H1 (cell line): ENCODE data around the gene PERCC1. TPM values are rescaled to one million over a fixed set of nuclear protein-coding genes. Genes with fewer than 3 reads are reported as not detected.

ENCODE experiments used
- CTCF ChIA-PET: fragments of 300-600 bp; sonication (Branson Sonifier 250); formaldehyde crosslinking; loops from one replicate; lab custom pipeline; 2021; ENCODE audit not compliant: partially characterized antibody; lab: Charles Lee
- POLR2A ChIA-PET: fragments of 300-600 bp; sonication (Branson Sonifier 250); formaldehyde crosslinking; loops from one replicate; lab custom pipeline; 2021; ENCODE audit warnings: inconsistent platforms; ENCODE audit not compliant: partially characterized antibody; lab: Charles Lee
- DNase-seq, 2 experiments: peaks; one replicate each; pipeline versions ENCODE4 v3.0.0 to v3.0.0-alpha.2; 2010 to 2022; ENCODE audit warnings: low spot score in 2 of 2, low read depth in 1 of 2, mixed read lengths in 1 of 2
- FAIRE-seq: peaks from 2 replicates; lab custom pipeline; 2011; peaks lifted over from hg19 to GRCh38; lab: Jason Lieb, UNC
- H2AFZ ChIP-seq: 2 replicates; pipeline ENCODE4 v1.8.1; 2012; ENCODE audit warnings: low read length, inconsistent platforms
- H2AK5ac ChIP-seq: 2 replicates; pipeline ENCODE4 v1.6.1; 2013; ENCODE audit warnings: low read depth, low read length
- H2BK120ac ChIP-seq: replicated peaks from 2 replicates; pipeline ENCODE3; 2013; ENCODE audit warnings: low read depth, low read length, inconsistent platforms
- H2BK12ac ChIP-seq: 2 replicates; pipeline ENCODE4 v1.6.1; 2013; ENCODE audit warnings: low read depth, low read length
- H2BK15ac ChIP-seq: 2 replicates; pipeline ENCODE4 v1.6.1; 2013; ENCODE audit warnings: low read length
- H2BK20ac ChIP-seq: 2 replicates; pipeline ENCODE4 v1.6.1; 2013; ENCODE audit warnings: low read length
- H2BK5ac ChIP-seq: 2 replicates; pipeline ENCODE4 v1.6.1; 2013; ENCODE audit warnings: low read depth, low read length
- H3K14ac ChIP-seq: 2 replicates; pipeline ENCODE4 v1.6.1; 2013; ENCODE audit warnings: inconsistent platforms; ENCODE audit not compliant: insufficient read length
- H3K18ac ChIP-seq: 2 replicates; pipeline ENCODE4 v1.6.1; 2013; ENCODE audit warnings: low read length; ENCODE audit errors: extremely low read depth
- H3K23ac ChIP-seq: 2 replicates; pipeline ENCODE4 v1.6.1; 2013; ENCODE audit warnings: inconsistent platforms; ENCODE audit not compliant: insufficient read length
- H3K23me2 ChIP-seq: 2 replicates; pipeline ENCODE4 v1.6.1; 2013; ENCODE audit warnings: low read depth, low read length
- H3K27ac ChIP-seq: 2 replicates; pipeline ENCODE4 v1.6.1; 2011; ENCODE audit warnings: low read depth, low read length, inconsistent platforms
- H3K27me3 ChIP-seq, 4 experiments: replicated peaks in 1 of 4; 1 replicate in 1 of 4; 2 replicates in 3 of 4; pipeline versions ENCODE4 v1.6.1 to v1.8.1; 2011 to 2013; ENCODE audit warnings: low read length in 3 of 4, mild to moderate bottlenecking in 3 of 4, inconsistent platforms in 2 of 4, mixed read lengths in 2 of 4, moderate library complexity in 1 of 4; ENCODE audit not compliant: control insufficient read depth in 3 of 4, insufficient read depth in 3 of 4; ENCODE audit errors: extremely low read depth in 1 of 4
- H3K36me3 ChIP-seq, 4 experiments: 2 replicates each; pipeline versions ENCODE4 v1.6.1 to v1.8.1; 2011 to 2013; ENCODE audit warnings: mild to moderate bottlenecking in 4 of 4, low read length in 3 of 4, moderate library complexity in 2 of 4, control low read depth in 1 of 4, inconsistent platforms in 1 of 4; ENCODE audit not compliant: insufficient read depth in 4 of 4, control insufficient read depth in 2 of 4
- H3K4ac ChIP-seq: replicated peaks from 2 replicates; pipeline ENCODE3; 2013; ENCODE audit warnings: low read length, low read depth, mixed read lengths, inconsistent platforms; ENCODE audit not compliant: insufficient read length
- H3K4me1 ChIP-seq, 4 experiments: replicated peaks in 1 of 4; 1 replicate in 1 of 4; 2 replicates in 3 of 4; pipeline versions ENCODE4 v1.6.1 to v1.8.1; 2011 to 2013; ENCODE audit warnings: low read length in 3 of 4, inconsistent platforms in 2 of 4, mixed read lengths in 1 of 4; ENCODE audit not compliant: insufficient read depth in 4 of 4, control insufficient read depth in 3 of 4
- H3K4me2 ChIP-seq, 2 experiments: 2 replicates each; pipeline versions ENCODE4 v1.6.1 to v1.8.1; 2011 to 2013; ENCODE audit warnings: low read depth in 2 of 2, low read length in 2 of 2, control low read depth in 1 of 2, inconsistent platforms in 1 of 2, mild to moderate bottlenecking in 1 of 2; ENCODE audit not compliant: insufficient read depth in 1 of 2
- H3K4me3 ChIP-seq, 4 experiments: fragments of 200-600, 300-600 bp in 1 of 4; sonication (generic), shearing (Covaris generic), sonication (Bioruptor Twin) in 1 of 4; 2 replicates each; pipeline versions ENCODE4 v1.5.1 to v1.8.1; 2011 to 2016; ENCODE audit warnings: low read length in 4 of 4, low read depth in 3 of 4, control low read depth in 2 of 4, inconsistent platforms in 2 of 4, mild to moderate bottlenecking in 2 of 4, mixed read lengths in 1 of 4, moderate library complexity in 1 of 4; ENCODE audit not compliant: insufficient read depth in 2 of 4; ENCODE audit errors: extremely low read depth in 1 of 4
- H3K56ac ChIP-seq: replicated peaks from 2 replicates; pipeline ENCODE3; 2013; ENCODE audit warnings: low read depth, mild to moderate bottlenecking, mixed read lengths, low read length, inconsistent platforms; ENCODE audit not compliant: insufficient read length
- H3K79me1 ChIP-seq: 2 replicates; pipeline ENCODE4 v1.6.1; 2013; ENCODE audit warnings: low read depth, low read length, control low read depth
- H3K79me2 ChIP-seq, 2 experiments: 2 replicates each; pipeline versions ENCODE4 v1.6.1 to v1.8.1; 2012 to 2013; ENCODE audit warnings: low read length in 2 of 2, mild to moderate bottlenecking in 2 of 2, inconsistent platforms in 1 of 2; ENCODE audit not compliant: insufficient read depth in 2 of 2, control insufficient read depth in 1 of 2
- H3K9ac ChIP-seq, 4 experiments: replicated peaks in 1 of 4; 1 replicate in 1 of 4; 2 replicates in 3 of 4; pipeline versions ENCODE4 v1.6.1 to v1.8.1; 2011 to 2013; ENCODE audit warnings: low read depth in 3 of 4, low read length in 3 of 4, control low read depth in 2 of 4, mild to moderate bottlenecking in 2 of 4, moderate library complexity in 2 of 4, inconsistent platforms in 1 of 4; ENCODE audit errors: extremely low read depth in 1 of 4
- H3K9me3 ChIP-seq, 2 experiments: 2 replicates each; pipeline versions ENCODE4 v1.6.1 to v1.8.1; 2012 to 2013; ENCODE audit warnings: mild to moderate bottlenecking in 2 of 2, moderate library complexity in 2 of 2, control low read depth in 1 of 2, inconsistent platforms in 1 of 2, low read depth in 1 of 2, low read length in 1 of 2, mixed read lengths in 1 of 2; ENCODE audit not compliant: insufficient read depth in 2 of 2
- H4K20me1 ChIP-seq, 2 experiments: replicated peaks in 1 of 2; 2 replicates each; pipeline versions ENCODE3 to v1.8.1; 2011 to 2013; ENCODE audit warnings: inconsistent platforms in 2 of 2, low read length in 2 of 2, mild to moderate bottlenecking in 1 of 2; ENCODE audit not compliant: insufficient read depth in 2 of 2, control insufficient read depth in 1 of 2
- H4K5ac ChIP-seq: 2 replicates; pipeline ENCODE4 v1.6.1; 2013; ENCODE audit warnings: low read length, low read depth, mixed read lengths, inconsistent platforms; ENCODE audit not compliant: insufficient read length
- H4K8ac ChIP-seq: 2 replicates; pipeline ENCODE4 v1.8.0; 2013; ENCODE audit warnings: mild to moderate bottlenecking, moderate library complexity, low read length, inconsistent platforms; ENCODE audit not compliant: insufficient read depth; ENCODE audit errors: extremely low read depth
- H4K91ac ChIP-seq: replicated peaks from 2 replicates; pipeline ENCODE3; 2013; ENCODE audit warnings: low read length, mixed read lengths, inconsistent platforms; ENCODE audit not compliant: insufficient read length
- CTBP2 ChIP-seq: IDR thresholded peaks from 2 replicates; pipeline ENCODE4 v1.7.0; 2011; ENCODE audit warnings: borderline replicate concordance, mild to moderate bottlenecking, moderate library complexity, mixed read lengths, low read length; ENCODE audit not compliant: insufficient read depth, insufficient read length
- EGR1 ChIP-seq: IDR thresholded peaks from 2 replicates; pipeline ENCODE4 v1.6.1; 2011; ENCODE audit warnings: low read depth, low read length, borderline replicate concordance
- NANOG ChIP-seq: IDR thresholded peaks from 2 replicates; pipeline ENCODE4 v1.6.1; 2011; ENCODE audit warnings: low read length, low read depth, mild to moderate bottlenecking, inconsistent platforms; ENCODE audit not compliant: insufficient read depth, poor library complexity, severe bottlenecking
- RBBP5 ChIP-seq: IDR thresholded peaks from 2 replicates; pipeline ENCODE4 v1.7.1; 2012; ENCODE audit warnings: low read depth, mild to moderate bottlenecking, inconsistent platforms, low read length, moderate library complexity, borderline replicate concordance
- SAP30 ChIP-seq: fragments of 300-600 bp; sonication (generic); IDR thresholded peaks from 2 replicates; pipeline ENCODE4 v1.7.1; 2012; ENCODE audit warnings: low read length, moderate library complexity, mild to moderate bottlenecking, inconsistent platforms; ENCODE audit not compliant: insufficient read depth, insufficient replicate concordance
- TEAD4 ChIP-seq: IDR thresholded peaks from 2 replicates; pipeline ENCODE4 v1.6.1; 2012; ENCODE audit warnings: low read depth, low read length, inconsistent platforms, mixed read lengths
- WGBS, 2 experiments: shearing (Covaris generic) in 1 of 2; methylation state at CpG; one replicate each; pipeline versions ENCODE4 v1.1.6 to v1.1.7; 2013 to 2015; ENCODE audit warnings: low lambda C conversion rate in 2 of 2, mixed read lengths in 2 of 2, inconsistent platforms in 1 of 2, low coverage in 1 of 2, missing lambda C conversion rate in 1 of 2; ENCODE audit not compliant: insufficient replicate concordance in 2 of 2, insufficient coverage in 1 of 2, insufficient read length in 1 of 2; ENCODE audit errors: extremely low coverage in 1 of 2, missing lambda C conversion rate in 1 of 2; 5-methylcytosine and 5-hydroxymethylcytosine counted together
- polyA plus RNA-seq, 7 experiments: library from polyadenylated mRNA; depleted of rRNA in 3 of 7; stranded (reverse) in 5 of 7; unstranded in 2 of 7; fragments of >200 nt in 5 of 7; fragments of 200-250 nt in 2 of 7; gene quantifications; 1 replicate in 5 of 7; 2 replicates in 1 of 7; 4 replicates in 1 of 7; pipeline versions ENCODE4 v1.2.1 to v1.2.3, GENCODE V29; 2011 to 2013; ENCODE audit warnings: missing spikeins in 2 of 7, mixed read lengths in 2 of 7
- total RNA-seq: library from RNA; stranded (reverse); fragmentation: NEBNext Ultra II Directional; extraction: Animal tissue kit (Norgen Biotek cat#: 25700); gene quantifications from 2 replicates; pipeline ENCODE4 v1.2.1, GENCODE V29; 2021
- TF ChIP-seq, protein P1 (sequence below): IDR thresholded peaks from 2 replicates; pipeline ENCODE4 v1.6.1; 2011; ENCODE audit warnings: low read length, improper control_type of control experiment
- TF ChIP-seq, protein P2 (sequence below): IDR thresholded peaks from 2 replicates; pipeline ENCODE4 v1.6.1; 2012; ENCODE audit warnings: inconsistent platforms

Gene PERCC1
- total and polyA plus RNA-seq, 2 of the 8 experiments (the other 6 are each of a cell fraction or from before 2014, with no cell fraction given): not detected

DNA sequence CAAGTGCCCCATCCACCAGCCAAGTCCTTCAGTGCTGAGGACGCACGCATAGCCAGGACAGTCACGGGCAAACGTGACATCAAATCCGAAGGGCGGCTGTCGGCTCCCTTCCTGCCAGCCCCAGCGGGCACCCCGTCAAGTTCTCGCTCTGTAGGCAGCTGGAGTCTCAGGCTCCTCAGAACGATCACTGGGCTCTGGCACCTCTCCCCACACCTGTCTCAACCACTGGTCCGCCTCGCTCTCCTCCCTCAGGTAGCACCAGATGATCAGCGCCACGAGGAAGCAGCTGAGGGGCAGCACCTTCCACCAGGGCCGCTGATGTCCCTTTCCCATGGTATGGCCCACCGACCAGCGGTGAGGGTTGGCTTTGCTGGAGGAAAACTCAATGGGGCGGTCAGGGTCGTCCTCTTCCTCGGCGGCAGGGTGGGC, 10.8 kb upstream of the PERCC1 start:
- H3K4me1 ChIP-seq: peaks cover 0 to 4% (median 3%) of the 10 kb centered on the region in 4 experiments; a peak in 6 of 7 replicates
- peak overlapping the region; percentile 18 for H4K5ac ChIP-seq
- ChIA-PET CTCF (interaction anchor here (0.9 kb wide), 1 partner anchor 57 kb away, joined by 3 read pairs; no protein-coding TSS in a partner anchor), POLR2A (interaction anchor here (0.7 to 4.0 kb wide), 16 partner anchors 8 to 545 kb away, joined by 3 to 18 read pairs (median 4); partner anchors contain the start of genes MAPK8IP3, PERCC1 and RPS2)
- no peak overlapping the region for H3K14ac ChIP-seq
- H4K91ac ChIP-seq: peak overlapping the region; percentile 2
- no peaks in the 10 kb centered on the region for H3K27me3 ChIP-seq
- peak overlapping the region; percentile 78 to 87 (median 85) for H3K9ac ChIP-seq
- DNase-seq: no peak
- peak overlapping the region; percentile 49 for H3K27ac ChIP-seq
- H3K4me3 ChIP-seq: peak overlapping the region; percentile 87 to 97 (median 93)
- H3K36me3 ChIP-seq: no peaks in the 10 kb centered on the region; a peak in 1 of 8 replicates
- peak overlapping the region; percentile 50; the same call in 1 of the 2 replicates for H2BK12ac ChIP-seq
- no peak overlapping the region for H2BK20ac ChIP-seq
- 0 out of 2 replicates have a peak overlapping the region, but pooled peaks have one; percentile 9 for H2BK5ac ChIP-seq
- no peak for TF ChIP-seq NANOG
- no peak for TF ChIP-seq EGR1
- TF ChIP-seq RBBP5: no peak
- TF ChIP-seq SAP30: peak; percentile 89
- TF ChIP-seq CTBP2: no peak
- TF ChIP-seq, protein P1, sequence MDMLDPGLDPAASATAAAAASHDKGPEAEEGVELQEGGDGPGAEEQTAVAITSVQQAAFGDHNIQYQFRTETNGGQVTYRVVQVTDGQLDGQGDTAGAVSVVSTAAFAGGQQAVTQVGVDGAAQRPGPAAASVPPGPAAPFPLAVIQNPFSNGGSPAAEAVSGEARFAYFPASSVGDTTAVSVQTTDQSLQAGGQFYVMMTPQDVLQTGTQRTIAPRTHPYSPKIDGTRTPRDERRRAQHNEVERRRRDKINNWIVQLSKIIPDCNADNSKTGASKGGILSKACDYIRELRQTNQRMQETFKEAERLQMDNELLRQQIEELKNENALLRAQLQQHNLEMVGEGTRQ: no peak
- TF ChIP-seq TEAD4: no peak
- TF ChIP-seq, protein P2, sequence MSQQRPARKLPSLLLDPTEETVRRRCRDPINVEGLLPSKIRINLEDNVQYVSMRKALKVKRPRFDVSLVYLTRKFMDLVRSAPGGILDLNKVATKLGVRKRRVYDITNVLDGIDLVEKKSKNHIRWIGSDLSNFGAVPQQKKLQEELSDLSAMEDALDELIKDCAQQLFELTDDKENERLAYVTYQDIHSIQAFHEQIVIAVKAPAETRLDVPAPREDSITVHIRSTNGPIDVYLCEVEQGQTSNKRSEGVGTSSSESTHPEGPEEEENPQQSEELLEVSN: no peak
- peaks cover 5 to 21% of the 10 kb centered on the region in 2 experiments for H3K79me2 ChIP-seq
- no peak overlapping the region for H2BK120ac ChIP-seq
- no peak overlapping the region for H2AFZ ChIP-seq
- H2AK5ac ChIP-seq: peak overlapping the region; percentile 28; the same call in 1 of the 2 replicates
- peaks cover 8% of the 10 kb centered on the region for H3K23me2 ChIP-seq
- H2BK15ac ChIP-seq: no peak overlapping the region
- no peak overlapping the region; the same call in 1 of the 2 replicates for H3K18ac ChIP-seq
- no peak for FAIRE-seq
- no peak overlapping the region for H3K23ac ChIP-seq
- peak overlapping the region; percentile 95 to 97 for H3K4me2 ChIP-seq
- H4K8ac ChIP-seq: peak overlapping the region; percentile 60
- WGBS, 2 experiments: 4% methylated on average over 19 of the region's 22 CpGs; no CpG with 5 or more reads in 1 of the 2 experiments
- peak overlapping the region; percentile 26 for H3K56ac ChIP-seq
- no peaks in the 10 kb centered on the region for H3K9me3 ChIP-seq
- H4K20me1 ChIP-seq: peaks cover 0 to 7% of the 10 kb centered on the region in 2 experiments
- peak overlapping the region; percentile 91 for H3K4ac ChIP-seq
- H3K79me1 ChIP-seq: peaks cover 5% of the 10 kb centered on the region; the same call in 1 of the 2 replicates
